ENCODE data around the gene DNAI1.

DNAI1 gene

GRCh38 chr9:34546834-34547827 lies 88.5 kb downstream of the DNAI1 start:
- DNase-seq: no peak

- DNase-seq: no peak
These were observed 89.5 kb downstream of the DNAI1 start for GRCh38 chr9:34547960-34548611.

GRCh38 chr9:34549407-34549732 lies 90.8 kb downstream of the DNAI1 start:
- no peak for DNase-seq

DNA sequence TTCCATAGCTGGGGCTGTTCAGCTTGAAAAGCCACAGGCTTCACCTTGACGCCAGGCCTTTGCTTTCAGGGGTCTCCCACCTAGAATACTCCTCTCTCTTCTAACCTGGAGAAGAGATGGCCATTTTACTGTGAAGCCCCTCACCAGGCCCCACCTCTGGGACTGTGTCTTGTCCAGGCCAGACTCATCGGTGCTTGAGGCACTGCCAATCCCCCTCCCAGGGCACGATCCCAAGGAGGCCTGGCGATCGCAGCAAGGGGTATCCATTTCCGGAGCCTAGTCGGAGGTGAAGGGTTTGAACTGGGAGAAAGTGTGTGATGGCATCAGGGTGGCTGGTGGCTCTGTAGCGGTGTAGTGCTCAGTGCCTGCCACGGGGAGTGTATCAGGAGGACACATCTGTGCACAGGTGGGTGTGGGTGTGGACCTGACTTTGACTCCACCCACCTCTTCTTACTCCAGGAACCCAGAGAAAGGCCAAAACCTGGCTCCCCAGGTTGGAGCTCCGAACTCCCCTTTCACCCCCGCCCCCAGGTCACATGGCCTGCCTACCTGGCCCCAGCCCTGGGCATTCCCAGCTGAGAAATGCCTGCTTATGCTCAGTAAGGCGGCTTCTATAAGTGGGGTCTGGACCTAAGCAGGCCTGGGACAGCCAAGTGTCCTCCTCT lies 91.5 kb downstream of the DNAI1 start:
- no peak for DNase-seq

- DNase-seq: no peak
These were observed 92.2 kb downstream of the DNAI1 start for GRCh38 chr9:34550681-34551270.

GRCh38 chr9:34551751-34552605 lies 93.4 kb downstream of the DNAI1 start:
- no peak for DNase-seq

- no peak for DNase-seq
These were observed 94.0 kb downstream of the DNAI1 start for GRCh38 chr9:34552606-34552981.

DNA sequence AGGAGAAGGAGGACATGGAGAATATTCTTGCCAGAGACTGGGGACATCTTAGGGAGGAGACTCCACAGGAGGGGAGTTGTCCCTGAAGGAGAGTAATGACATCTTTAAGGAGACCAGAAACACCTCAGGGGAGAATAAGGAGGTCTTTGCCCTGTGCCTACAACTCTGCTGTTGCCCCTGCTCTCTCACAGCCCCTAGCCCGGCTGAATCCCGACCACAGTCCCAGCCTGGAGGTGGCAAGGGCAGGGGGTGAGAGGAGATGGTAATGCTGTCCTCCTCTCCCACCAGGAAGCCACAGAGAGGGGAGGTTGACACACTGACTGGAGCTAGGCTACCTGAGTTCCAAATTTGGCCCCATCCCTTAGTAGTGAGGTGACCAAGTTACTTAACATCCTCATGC lies 94.4 kb downstream of the DNAI1 start:
- DNase-seq: no peak

DNA sequence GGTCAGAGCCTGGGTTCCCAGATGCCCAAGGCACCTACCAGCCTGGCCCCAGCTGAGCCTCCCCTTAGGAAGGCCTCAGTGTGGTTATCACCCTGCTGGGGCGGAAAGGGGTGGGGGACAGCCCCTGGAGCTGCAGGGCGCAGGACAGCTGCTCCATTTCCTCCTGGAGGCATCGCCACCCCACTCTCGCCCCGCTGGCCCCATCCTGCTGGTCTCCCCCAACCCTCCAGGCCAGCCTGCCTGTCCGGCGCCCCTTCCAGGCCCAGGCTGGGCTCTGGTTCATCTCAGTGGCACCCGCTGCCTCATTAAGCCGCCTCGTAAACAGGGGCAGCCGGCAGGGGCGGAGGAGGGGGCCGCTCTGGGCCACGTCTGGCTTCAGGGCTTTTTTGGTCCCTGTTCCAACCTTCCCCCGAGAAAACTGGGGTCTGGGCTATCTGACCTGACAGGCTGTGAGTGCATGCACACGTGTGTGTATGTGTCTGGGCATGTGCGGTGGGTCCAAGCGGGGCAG lies 95.0 kb downstream of the DNAI1 start:
- no peak for DNase-seq

DNA sequence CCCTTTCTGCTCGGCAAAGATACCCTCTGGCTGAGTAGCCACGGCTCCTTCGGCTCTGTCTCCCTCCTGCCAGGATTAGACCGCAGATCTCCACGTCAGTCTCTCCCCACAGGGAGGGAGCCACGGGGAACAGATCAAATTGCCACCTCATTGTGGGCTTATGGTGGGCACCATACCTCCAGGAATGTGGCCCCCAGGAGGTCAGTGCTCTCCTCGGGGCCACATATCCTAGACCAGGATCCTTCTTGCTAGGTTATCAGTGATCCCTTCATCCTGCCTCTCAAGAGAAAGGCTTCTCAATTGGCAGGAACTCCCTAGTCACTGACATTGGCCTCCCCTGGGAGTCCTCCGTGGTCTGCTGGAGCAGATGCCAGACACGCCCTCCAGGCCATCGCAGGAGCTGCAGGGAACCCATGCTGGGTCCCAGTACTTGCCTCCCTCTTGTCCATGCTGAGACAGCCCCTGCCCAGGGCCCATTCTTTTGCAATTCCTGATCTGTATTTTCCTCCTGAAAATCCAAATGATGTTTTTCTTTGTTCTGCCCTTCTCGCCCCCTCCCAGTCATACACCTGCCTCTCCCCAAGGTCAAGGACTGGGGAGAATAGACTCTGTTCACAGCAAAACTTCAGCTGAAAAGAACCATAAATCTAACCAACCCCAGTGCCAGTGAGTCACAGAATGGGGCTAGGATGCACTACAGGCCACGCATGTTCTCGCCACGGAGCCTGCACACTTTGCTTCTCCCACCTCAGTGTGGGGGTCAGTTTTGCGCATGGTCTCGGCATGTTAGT lies 95.8 kb downstream of the DNAI1 start:
- DNase-seq: no peak

DNA sequence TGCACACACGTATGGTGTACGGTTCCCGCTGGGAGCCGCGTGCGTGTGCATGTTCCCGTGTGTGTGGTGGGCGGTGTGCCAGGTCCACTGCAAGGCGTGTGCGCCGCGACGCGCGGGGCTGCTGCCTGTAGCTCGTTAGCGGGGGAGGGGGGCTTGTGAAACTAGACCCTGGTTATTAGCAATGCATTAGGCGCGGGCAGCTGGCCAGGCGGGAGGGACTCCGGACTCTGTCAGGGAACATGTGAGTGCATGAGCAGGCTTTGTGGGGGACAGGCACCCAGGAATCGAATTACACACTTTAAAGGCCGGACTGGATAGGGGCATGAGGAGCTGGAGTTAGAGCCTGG lies 96.4 kb downstream of the DNAI1 start:
- no peak for DNase-seq

GRCh38 chr9:34555500-34555899 lies 96.9 kb downstream of the DNAI1 start:
- no peak for DNase-seq

GRCh38 chr9:34555936-34556525 lies 97.4 kb downstream of the DNAI1 start:
- DNase-seq: no peak

DNA sequence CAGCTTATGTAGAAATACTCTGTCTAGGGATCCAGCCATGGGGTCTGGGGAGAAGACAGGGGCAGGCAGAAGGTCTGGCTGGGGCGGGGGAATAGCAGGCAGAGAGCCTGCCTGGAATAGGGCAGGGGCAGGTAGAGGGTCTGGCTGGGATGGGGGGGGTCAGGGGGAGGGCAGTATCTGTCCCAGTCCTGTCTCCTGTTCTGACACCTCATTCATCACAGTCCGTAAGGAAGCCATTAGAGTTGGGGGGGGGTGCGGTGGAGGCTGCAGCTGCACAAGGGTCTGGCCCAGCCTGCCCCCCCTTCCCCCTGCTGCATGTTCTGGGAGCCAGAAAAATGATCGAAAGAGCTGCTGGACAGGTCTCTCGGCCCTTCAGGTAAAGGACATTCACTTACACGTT lies 98.3 kb downstream of the DNAI1 start:
- DNase-seq: no peak

DNA sequence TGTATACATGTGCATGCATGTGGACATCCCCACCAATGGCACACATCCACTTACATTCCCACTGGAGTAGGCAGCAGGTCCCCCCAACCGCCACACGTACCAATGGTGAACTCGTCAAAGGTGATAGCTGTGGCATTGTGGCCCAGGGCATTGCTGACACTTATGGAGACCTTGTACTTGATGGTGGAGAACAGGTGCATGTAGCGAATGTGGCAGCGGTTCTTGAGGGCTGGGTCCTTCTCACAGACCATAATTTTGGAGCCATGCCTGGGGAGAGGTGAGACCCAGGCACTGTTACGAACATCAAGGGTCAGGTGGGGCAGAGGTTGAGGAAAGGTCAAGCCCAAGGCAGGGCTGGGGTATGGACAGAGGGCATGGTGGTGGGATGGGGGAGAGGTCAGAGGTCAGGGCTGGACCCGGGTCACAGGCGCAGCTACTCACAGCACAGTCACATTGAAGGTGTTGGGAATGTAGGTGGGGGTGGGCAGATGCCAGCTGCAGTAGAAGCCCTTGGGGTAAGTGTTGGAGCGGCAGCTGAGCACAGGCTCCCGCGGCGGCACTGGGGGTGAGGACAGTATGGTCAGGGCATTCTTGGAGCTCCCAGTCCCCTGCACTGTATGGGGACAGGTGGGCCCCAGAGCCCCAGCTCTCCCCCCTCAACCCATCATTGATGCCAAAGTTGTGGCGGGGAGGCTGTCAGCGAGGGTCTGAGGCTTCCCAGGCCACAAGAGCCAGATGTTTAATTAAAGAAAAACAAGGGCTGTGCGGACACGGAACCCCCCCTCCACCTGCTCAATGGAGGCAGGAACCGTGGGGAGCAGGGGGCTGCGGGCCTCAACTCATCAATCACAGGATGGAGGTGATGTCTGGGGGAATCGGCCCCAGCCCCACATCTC lies 99.1 kb downstream of the DNAI1 start:
- DNase-seq: no peak

GRCh38 chr9:34558364-34558763 lies 99.8 kb downstream of the DNAI1 start:
- no peak for DNase-seq

DNA sequence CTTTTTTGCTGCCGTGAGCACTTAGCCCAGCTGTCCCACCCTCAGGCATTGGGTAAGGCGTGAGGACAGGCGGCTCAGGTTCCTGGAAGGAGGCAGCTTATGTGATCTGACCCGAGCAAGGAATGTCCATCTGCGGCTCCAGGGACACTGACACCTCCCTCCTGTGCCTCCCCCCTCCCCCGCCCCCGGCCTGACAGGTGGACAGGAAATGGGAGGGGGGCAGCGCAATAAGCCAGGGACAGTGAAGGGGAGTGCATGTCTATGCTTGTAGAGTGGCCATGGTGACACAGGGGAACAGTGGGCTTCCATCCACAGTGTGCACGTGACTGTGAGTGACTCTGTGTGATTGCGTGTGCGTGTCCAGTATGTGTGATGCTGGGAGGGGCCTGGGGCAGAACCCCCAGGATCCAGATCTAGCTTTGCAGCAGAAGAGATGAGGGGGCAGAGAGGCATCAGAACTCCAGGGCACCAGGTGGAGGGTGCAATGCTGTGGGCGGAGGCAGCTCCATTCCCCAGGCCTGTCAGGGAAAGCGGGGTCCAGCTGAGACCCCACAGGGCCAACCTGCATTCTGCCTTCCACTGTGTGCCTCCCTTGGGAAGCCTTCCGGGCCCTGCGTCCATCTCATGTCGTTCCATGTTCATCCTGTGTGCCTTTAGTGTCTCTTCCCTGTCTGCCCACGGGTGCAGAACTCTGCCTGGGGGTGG lies 100.5 kb downstream of the DNAI1 start:
- no peak for DNase-seq

- DNase-seq: no peak
These were observed 101.2 kb downstream of the DNAI1 start for GRCh38 chr9:34559624-34560455.
